ENCODE results near the gene SP1. TPM values are rescaled to one million over a fixed set of nuclear protein-coding genes. Genes with fewer than 3 reads are reported as not detected.
A peak's percentile ranks its signal among the peaks of the same experiment; 100 is the strongest.
"Not testable (repeated sequence)": the region's sequence is repeated elsewhere in the genome, so short reads cannot be mapped to it uniquely, and the experiment has no call there.

The SP1 gene
- total RNA-seq, 1 experiment from 2014 or later = 76.8 TPM

- Histone ChIP-seq H2BK5ac (ENCODE audit: insufficient read length, low read length) (no peak overlapping the region), H3K27me3 (ENCODE audit: insufficient read depth, low read length) (no peaks in the 10 kb centered on the region), H3K4me1 (ENCODE audit: insufficient read depth, low read length) (no peaks in the 10 kb centered on the region; the same call in 1 of the 2 replicates), H4K20me1 (ENCODE audit: control insufficient read depth, insufficient read depth, insufficient read length) (no peaks in the 10 kb centered on the region), H3K79me2 (ENCODE audit: insufficient read depth, low read length) (no peaks in the 10 kb centered on the region), H3K23me2 (ENCODE audit: insufficient read length, low read depth, low read length, poor library complexity, severe bottlenecking) (no peaks in the 10 kb centered on the region), H2AFZ (ENCODE audit: low read length) (no peak overlapping the region), H4K5ac (ENCODE audit: insufficient read length, low read depth, low read length) (no peak overlapping the region), H4K8ac (replicated peaks; ENCODE audit: insufficient read length, low read depth, low read length) (no peak overlapping the region), H2AK5ac (ENCODE audit: insufficient read length, low read length) (no peak overlapping the region), H4K91ac (ENCODE audit: insufficient read length, low read depth, low read length) (no peak overlapping the region), H2BK15ac (ENCODE audit: low read depth, low read length) (no peak overlapping the region), H3K27ac (ENCODE audit: insufficient read length, low read depth, low read length) (no peak overlapping the region), H2BK120ac (ENCODE audit: low read depth, low read length, poor library complexity, severe bottlenecking) (no peak overlapping the region), H2BK20ac (ENCODE audit: low read depth, low read length, poor library complexity, severe bottlenecking) (no peak overlapping the region), H3K4me2 (ENCODE audit: insufficient read depth, insufficient read length, low read length) (no peak overlapping the region), H3K14ac (ENCODE audit: insufficient read depth, low read length) (no peak overlapping the region), H3K18ac (ENCODE audit: insufficient read length, low read depth, low read length) (no peak overlapping the region), H3K23ac (ENCODE audit: insufficient read length, low read depth, low read length) (no peak overlapping the region), H3K9me3 (ENCODE audit: control insufficient read depth, low read depth, low read length) (no peaks in the 10 kb centered on the region), H3K9ac (ENCODE audit: extremely low read depth, insufficient read length, low read length) (no peak overlapping the region), H3K4ac (ENCODE audit: low read depth, low read length) (no peak overlapping the region), H3T11ph (ENCODE audit: low read length) (no peak overlapping the region), H2BK12ac (ENCODE audit: insufficient read length, low read depth, low read length) (no peak overlapping the region), H3K56ac (ENCODE audit: insufficient read length, low read depth, low read length) (no peak overlapping the region), H3K79me1 (ENCODE audit: insufficient read depth, low read depth, low read length, poor library complexity, severe bottlenecking) (no peaks in the 10 kb centered on the region)
- Mint-ChIP-seq H3K4me1 (peaks cover 20% of the 10 kb centered on the region in 2 experiments), H3K27me3 (ENCODE audit: low read depth) (peaks cover 2% of the 10 kb centered on the region; the same call in 1 of the 2 replicates), H3K36me3 (ENCODE audit: insufficient read depth in 1 of 3, low read depth in 3 of 3) (peaks cover 9 to 30% (median 29%) of the 10 kb centered on the region in 3 experiments; a peak in 6 of 7 replicates), H3K9me3 (no peaks in the 10 kb centered on the region), H3K4me3 (no peak overlapping the region), H3K27ac (peak overlapping the region in 2 of 3 experiments; percentile 47 to 60; a peak in 4 of 7 replicates)
- WGBS (ENCODE audit: extremely low coverage, insufficient read length, low lambda C conversion rate) = no CpG with 5 or more reads among the region's 3 CpGs
- no peak for TF ChIP-seq CTCF (conservative IDR thresholded peaks at IDR 0.05)
- no peak for DNase-seq
Observed at GRCh38 chr12:53414756-53415417, 34.9 kb downstream of the SP1 start.

- H3K79me2 ChIP-seq (ENCODE audit: insufficient read depth, low read length); H4K20me1 ChIP-seq (ENCODE audit: control insufficient read depth, insufficient read depth, insufficient read length); H3K9ac ChIP-seq (ENCODE audit: extremely low read depth, insufficient read length, low read length); H3K27me3 Mint-ChIP-seq (ENCODE audit: low read depth); H2BK20ac ChIP-seq (ENCODE audit: low read depth, low read length, poor library complexity, severe bottlenecking); H3K56ac ChIP-seq (ENCODE audit: insufficient read length, low read depth, low read length); H3K4ac ChIP-seq (ENCODE audit: low read depth, low read length); H3K79me1 ChIP-seq (ENCODE audit: insufficient read depth, low read depth, low read length, poor library complexity, severe bottlenecking); H4K5ac ChIP-seq (ENCODE audit: insufficient read length, low read depth, low read length); H4K91ac ChIP-seq (ENCODE audit: insufficient read length, low read depth, low read length); H2BK15ac ChIP-seq (ENCODE audit: low read depth, low read length); H3K27ac ChIP-seq (ENCODE audit: insufficient read length, low read depth, low read length); H2BK5ac ChIP-seq (ENCODE audit: insufficient read length, low read length); H2BK120ac ChIP-seq (ENCODE audit: low read depth, low read length, poor library complexity, severe bottlenecking); H4K8ac ChIP-seq (replicated peaks; ENCODE audit: insufficient read length, low read depth, low read length); H3K9me3 ChIP-seq (ENCODE audit: control insufficient read depth, low read depth, low read length); H3K14ac ChIP-seq (ENCODE audit: insufficient read depth, low read length); H3K18ac ChIP-seq (ENCODE audit: insufficient read length, low read depth, low read length); H3K23me2 ChIP-seq (ENCODE audit: insufficient read length, low read depth, low read length, poor library complexity, severe bottlenecking); H3K9me3 Mint-ChIP-seq; H3K4me3 Mint-ChIP-seq; H3K23ac ChIP-seq (ENCODE audit: insufficient read length, low read depth, low read length); H3K4me1 ChIP-seq (ENCODE audit: insufficient read depth, low read length); H2BK12ac ChIP-seq (ENCODE audit: insufficient read length, low read depth, low read length); H2AFZ ChIP-seq (ENCODE audit: low read length); H3K27me3 ChIP-seq (ENCODE audit: insufficient read depth, low read length); H2AK5ac ChIP-seq (ENCODE audit: insufficient read length, low read length); DNase-seq; H3T11ph ChIP-seq (ENCODE audit: low read length); H3K4me2 ChIP-seq (ENCODE audit: insufficient read depth, insufficient read length, low read length): not testable (repeated sequence)
- Mint-ChIP-seq H3K27ac (peak overlapping the region in 2 of 3 experiments; percentile 39 to 47; a peak in 4 of 7 replicates), H3K36me3 (ENCODE audit: insufficient read depth in 1 of 3, low read depth in 3 of 3) (peaks cover 4 to 22% (median 21%) of the 10 kb centered on the region in 3 experiments; a peak in 6 of 7 replicates), H3K4me1 (peaks cover 23 to 24% of the 10 kb centered on the region in 2 experiments)
- no CpG with 5 or more reads among the region's 2 CpGs for WGBS (ENCODE audit: extremely low coverage, insufficient read length, low lambda C conversion rate)
Observed at GRCh38 chr12:53415752-53416389, 35.9 kb downstream of the SP1 start.

Data from H9 (cell line).